ENCODE measurements around the gene FKBP2. TPM values are rescaled to one million over a fixed set of nuclear protein-coding genes. Genes with fewer than 3 reads are reported as not detected.
A peak's percentile ranks its signal among the peaks of the same experiment; 100 is the strongest.

FKBP2 gene
- total RNA-seq, 1 experiment from 2014 or later, result 41.0 TPM

GRCh38 chr11:64237484-64237951 is 3.4 kb upstream of the FKBP2 start:
- H3T11ph ChIP-seq (ENCODE audit: low read length), result no peak overlapping the region
- peaks cover 2% of the 10 kb centered on the region; the same call in 1 of the 2 replicates for H3K79me2 ChIP-seq (ENCODE audit: insufficient read depth, low read length)
- peaks cover 19% of the 10 kb centered on the region for H3K23me2 ChIP-seq (ENCODE audit: insufficient read length, low read depth, low read length, poor library complexity, severe bottlenecking)
- WGBS (ENCODE audit: extremely low coverage, insufficient read length, low lambda C conversion rate), result no CpG with 5 or more reads among the region's 12 CpGs
- Mint-ChIP-seq H3K9me3 (no peaks in the 10 kb centered on the region), H3K27ac (no peak overlapping the region), H3K4me3 (peak overlapping the region in 1 of 2 experiments; percentile 26; a peak in 1 of 5 replicates), H3K36me3 (ENCODE audit: insufficient read depth in 1 of 3, low read depth in 3 of 3) (peaks cover 4 to 26% (median 13%) of the 10 kb centered on the region in 3 experiments; a peak in 6 of 7 replicates), H3K27me3 (ENCODE audit: low read depth) (peaks cover 8% of the 10 kb centered on the region), H3K4me1 (peaks cover 22% of the 10 kb centered on the region in 2 experiments)
- no peak overlapping the region for H2BK15ac ChIP-seq (ENCODE audit: low read depth, low read length)
- no peak overlapping the region for H4K91ac ChIP-seq (ENCODE audit: insufficient read length, low read depth, low read length)
- no peak overlapping the region for H2AK5ac ChIP-seq (ENCODE audit: insufficient read length, low read length)
- H3K14ac ChIP-seq (ENCODE audit: insufficient read depth, low read length), result no peak overlapping the region
- no peak overlapping the region for H4K8ac ChIP-seq (replicated peaks; ENCODE audit: insufficient read length, low read depth, low read length)
- no peak overlapping the region for H2BK120ac ChIP-seq (ENCODE audit: low read depth, low read length, poor library complexity, severe bottlenecking)
- H2BK20ac ChIP-seq (ENCODE audit: low read depth, low read length, poor library complexity, severe bottlenecking), result no peak overlapping the region
- TF ChIP-seq CTCF (conservative IDR thresholded peaks at IDR 0.05), result no peak
- no peak overlapping the region for H3K27ac ChIP-seq (ENCODE audit: insufficient read length, low read depth, low read length)
- H3K23ac ChIP-seq (ENCODE audit: insufficient read length, low read depth, low read length), result no peak overlapping the region
- H4K5ac ChIP-seq (ENCODE audit: insufficient read length, low read depth, low read length), result no peak overlapping the region
- no peak overlapping the region for H2BK12ac ChIP-seq (ENCODE audit: insufficient read length, low read depth, low read length)
- H3K18ac ChIP-seq (ENCODE audit: insufficient read length, low read depth, low read length), result no peak overlapping the region
- H3K4me1 ChIP-seq (ENCODE audit: insufficient read depth, low read length), result no peaks in the 10 kb centered on the region
- H3K4me2 ChIP-seq (ENCODE audit: insufficient read depth, insufficient read length, low read length), result no peak overlapping the region
- H3K4ac ChIP-seq (ENCODE audit: low read depth, low read length), result no peak overlapping the region
- no peak overlapping the region for H2BK5ac ChIP-seq (ENCODE audit: insufficient read length, low read length)
- no peaks in the 10 kb centered on the region for H4K20me1 ChIP-seq (ENCODE audit: control insufficient read depth, insufficient read depth, insufficient read length)
- no peaks in the 10 kb centered on the region; the same call in 1 of the 2 replicates for H3K27me3 ChIP-seq (ENCODE audit: insufficient read depth, low read length)
- H3K79me1 ChIP-seq (ENCODE audit: insufficient read depth, low read depth, low read length, poor library complexity, severe bottlenecking), result no peaks in the 10 kb centered on the region
- no peak overlapping the region for H3K56ac ChIP-seq (ENCODE audit: insufficient read length, low read depth, low read length)
- DNase-seq, result no peak
- no peaks in the 10 kb centered on the region for H3K9me3 ChIP-seq (ENCODE audit: control insufficient read depth, low read depth, low read length)
- H3K9ac ChIP-seq (ENCODE audit: extremely low read depth, insufficient read length, low read length), result no peak overlapping the region
- H2AFZ ChIP-seq (ENCODE audit: low read length), result no peak overlapping the region
